Measurements from ENCODE around the gene JPH4.

The JPH4 gene

GRCh38 chr14:23525611-23526010 is 53.0 kb downstream of the JPH4 start:
- no peak for DNase-seq (ENCODE audit: low spot score)

GRCh38 chr14:23524954-23525353 is 53.6 kb downstream of the JPH4 start:
- no peak for DNase-seq (ENCODE audit: low spot score)

- DNase-seq (ENCODE audit: low spot score): no peak
These were observed 55.2 kb downstream of the JPH4 start for GRCh38 chr14:23523229-23524016.

GRCh38 chr14:23522643-23523198 is 55.9 kb downstream of the JPH4 start:
- DNase-seq (ENCODE audit: low spot score): no peak

GRCh38 chr14:23521785-23522640 is 56.6 kb downstream of the JPH4 start:
- no peak for DNase-seq (ENCODE audit: low spot score)

GRCh38 chr14:23520899-23521533 is 57.6 kb downstream of the JPH4 start:
- DNase-seq (ENCODE audit: low spot score): no peak

GRCh38 chr14:23518709-23519108 is 59.9 kb downstream of the JPH4 start:
- no peak for DNase-seq (ENCODE audit: low spot score)
